ENCODE measurements around the gene SAMMSON. TPM values are rescaled to one million over a fixed set of nuclear protein-coding genes. Genes with fewer than 3 reads are reported as not detected.

The SAMMSON gene
- total and polyA plus RNA-seq, 9 of the 15 experiments (the other 6 are each of a cell fraction or from before 2014, with no cell fraction given), result 0.65 to 4.4 (median 1.9) TPM

- TF ChIP-seq NR2C2 (CRISPR knock-in tag; IDR thresholded peaks at IDR 0.05), result no peak
- TF ChIP-seq NR2C2 (tag; IDR thresholded peaks at IDR 0.05), result no peak
- TF ChIP-seq ZHX1 (conservative IDR thresholded peaks at IDR 0.05; ENCODE audit: low read length), result no peak
- no peak for TF ChIP-seq HOXB6 (CRISPR knock-in tag; IDR thresholded peaks at IDR 0.05; ENCODE audit: borderline replicate concordance)
- no peak for TF ChIP-seq ZNF778 (CRISPR knock-in tag; IDR thresholded peaks at IDR 0.05)
- TF ChIP-seq CREB1 (IDR thresholded peaks at IDR 0.05), result no peak
- TF ChIP-seq CREB1 (CRISPR knock-in tag; IDR thresholded peaks at IDR 0.05), result no peak
- 0 out of 2 replicates have a peak, but pooled peaks have one; percentile 3 for TF ChIP-seq CBFA2T3 (IDR thresholded peaks at IDR 0.05)
- TF ChIP-seq TAF9B (IDR thresholded peaks at IDR 0.05; ENCODE audit: partially characterized antibody), result no peak
- TF ChIP-seq MITF (IDR thresholded peaks at IDR 0.05), result no peak
- no peak for TF ChIP-seq MEF2A (IDR thresholded peaks at IDR 0.05; ENCODE audit: control insufficient read depth, low read depth, low read length)
- TF ChIP-seq NFRKB (IDR thresholded peaks at IDR 0.05; ENCODE audit: low read depth), result 0 out of 2 replicates have a peak, but pooled peaks have one; percentile 29
- TF ChIP-seq NKRF (IDR thresholded peaks at IDR 0.05; ENCODE audit: borderline replicate concordance), result 0 out of 2 replicates have a peak, but pooled peaks have one; percentile 21
- TF ChIP-seq HLTF (IDR thresholded peaks at IDR 0.05), result no peak
- TF ChIP-seq ZNF644 (tag; IDR thresholded peaks at IDR 0.05; ENCODE audit: low read depth), result 0 out of 2 replicates have a peak, but pooled peaks have one; percentile 29
- TF ChIP-seq THAP7 (CRISPR knock-in tag; IDR thresholded peaks at IDR 0.05), result no peak
- no peak for TF ChIP-seq NRF1 (conservative IDR thresholded peaks at IDR 0.05 in 1 of 2, IDR thresholded peaks at IDR 0.05 in 1 of 2)
- TF ChIP-seq WHSC1 (IDR thresholded peaks at IDR 0.05; ENCODE audit: low read length), result no peak
- TF ChIP-seq USF1 (CRISPR knock-in tag; IDR thresholded peaks at IDR 0.05), result no peak
- TF ChIP-seq MAX (CRISPR knock-in tag; IDR thresholded peaks at IDR 0.05), result no peak; the same call in 1 of the 2 replicates
- no peak for TF ChIP-seq ZNF133 (CRISPR knock-in tag; IDR thresholded peaks at IDR 0.05)
Measured at GRCh38 chr3:70000028-70000410, 486 bp downstream of the SAMMSON start (continued).

All from K562 (cell line).